Epidermal melanocyte (primary cell): ENCODE measurements around the gene ADGRA3.
A peak's percentile ranks its signal among the peaks of the same experiment; 100 is the strongest.
"Not testable (repeated sequence)": the region's sequence is repeated elsewhere in the genome, so short reads cannot be mapped to it uniquely, and the experiment has no call there.

Experiments
- DNase-seq: peaks from one replicate; pipeline ENCODE4 v3.0.0; 2011; ENCODE audit warnings: low spot score; ENCODE audit not compliant: insufficient read length

Gene ADGRA3

DNA sequence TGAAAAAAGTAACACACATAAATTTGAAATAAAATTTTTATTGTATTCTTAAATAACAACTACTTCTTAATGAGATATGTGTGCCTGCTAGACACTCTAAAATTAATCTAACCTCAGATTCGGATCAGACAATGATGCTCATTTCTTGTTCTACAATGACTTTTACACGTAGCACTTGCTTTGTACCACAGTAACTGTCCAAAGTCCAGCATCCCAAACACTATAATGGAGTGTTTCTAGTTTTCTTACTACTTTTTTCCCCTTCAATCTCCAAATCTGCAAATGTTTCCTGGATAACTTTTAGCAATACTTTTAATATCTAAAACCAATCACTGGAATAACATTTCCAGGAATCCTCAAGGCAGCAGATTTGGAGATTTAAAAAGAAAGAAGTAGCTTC is 75.9 kb downstream of the ADGRA3 start:
- DNase-seq, result no peak

DNA sequence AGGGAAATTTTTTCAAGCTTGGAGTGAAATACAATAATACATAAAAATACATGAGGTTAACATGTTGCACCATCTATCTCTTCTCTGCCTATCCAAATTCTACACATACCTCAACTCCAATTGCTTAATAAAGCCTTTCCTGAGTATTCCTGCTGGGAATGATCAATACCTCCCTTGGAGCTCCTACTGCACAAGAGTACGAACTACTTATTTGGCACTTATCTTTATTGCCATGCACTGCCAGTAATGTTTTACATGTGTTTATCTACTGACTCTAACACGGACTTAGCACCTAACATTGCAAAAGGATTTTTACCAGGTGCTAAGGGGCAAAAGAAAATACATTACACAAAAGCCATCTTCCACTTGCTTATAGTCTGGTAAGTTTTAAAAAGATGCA is 80.2 kb downstream of the ADGRA3 start:
- no peak for DNase-seq

- no peak for DNase-seq
Measured at GRCh38 chr4:22434895-22435294, 81.0 kb downstream of the ADGRA3 start.

- DNase-seq, result no peak
Measured at GRCh38 chr4:22430626-22431025, 85.2 kb downstream of the ADGRA3 start.

DNA sequence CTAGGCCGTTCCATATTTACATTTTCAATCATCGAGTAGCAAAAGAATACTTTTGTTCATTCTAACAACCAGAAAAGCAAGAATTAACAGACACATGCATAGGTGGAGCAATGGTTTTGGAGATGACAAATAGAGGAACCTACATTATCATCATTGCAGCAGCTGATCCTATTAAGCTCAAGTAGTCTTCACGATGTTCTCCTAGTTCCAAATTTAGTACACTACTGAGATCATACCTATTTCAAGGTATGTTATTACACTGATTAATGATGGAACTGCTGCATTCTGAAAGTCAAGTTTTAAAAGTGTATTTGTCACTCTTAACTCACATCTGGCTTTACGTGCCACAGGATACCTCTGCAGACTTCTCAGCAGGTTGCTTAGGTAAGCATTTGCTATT is 87.4 kb downstream of the ADGRA3 start:
- DNase-seq, result no peak

DNA sequence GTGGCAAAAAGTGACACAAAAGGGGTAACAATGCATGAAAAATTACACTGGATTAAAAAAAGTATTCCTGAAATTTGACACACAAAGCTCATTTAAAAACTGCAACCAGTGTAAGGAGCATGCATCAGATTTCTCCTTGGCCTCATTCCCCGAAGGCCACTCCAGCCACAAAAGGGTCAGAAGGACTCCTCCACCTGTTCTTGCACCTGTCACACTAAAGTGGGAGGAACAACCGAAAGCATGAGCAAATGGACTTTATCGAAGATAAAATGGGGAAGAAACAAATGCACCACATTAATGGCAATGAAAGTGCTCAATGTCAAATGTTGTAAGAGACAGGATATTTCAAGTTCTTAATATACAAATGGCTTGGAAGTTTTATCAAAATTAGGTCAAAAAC is 88.2 kb downstream of the ADGRA3 start:
- no peak for DNase-seq

DNA sequence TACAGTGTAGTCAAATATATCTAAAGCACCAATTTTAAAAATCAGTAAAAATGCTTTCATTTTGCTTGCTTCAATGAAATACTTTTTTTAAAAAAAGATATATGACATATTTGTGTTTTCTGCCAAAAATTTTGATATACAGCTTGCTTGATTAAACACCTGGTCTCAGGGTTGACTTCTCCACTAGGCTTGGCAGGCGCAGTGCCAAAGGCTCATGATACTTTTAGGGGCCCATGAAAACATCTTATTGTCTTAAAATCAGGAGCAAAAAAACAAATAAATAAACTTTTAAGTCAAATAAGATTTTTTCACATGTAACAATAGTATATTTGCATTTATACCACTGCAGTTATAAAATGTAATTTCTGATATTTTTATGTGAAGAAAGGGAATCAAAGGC is 95.6 kb downstream of the ADGRA3 start:
- no peak for DNase-seq

DNA sequence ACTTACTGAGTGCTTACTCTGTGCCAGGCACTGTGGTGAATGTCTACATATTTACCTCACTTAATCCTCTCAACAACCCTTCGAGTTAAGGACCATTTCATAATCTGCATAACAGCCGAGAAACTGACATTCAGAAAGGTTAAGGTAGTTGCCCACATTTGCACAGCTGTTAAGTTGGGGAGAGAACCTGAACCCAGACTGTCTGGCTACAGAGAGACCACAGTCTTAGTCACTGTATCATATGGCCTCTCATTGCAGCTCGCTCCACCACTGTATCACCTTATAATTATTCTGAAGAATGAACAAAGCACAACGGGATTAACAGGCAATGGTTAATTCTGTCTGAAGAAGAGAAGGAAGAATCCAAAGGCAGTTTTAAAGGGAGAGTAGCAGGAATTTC is 98.5 kb downstream of the ADGRA3 start:
- no peak for DNase-seq

DNA sequence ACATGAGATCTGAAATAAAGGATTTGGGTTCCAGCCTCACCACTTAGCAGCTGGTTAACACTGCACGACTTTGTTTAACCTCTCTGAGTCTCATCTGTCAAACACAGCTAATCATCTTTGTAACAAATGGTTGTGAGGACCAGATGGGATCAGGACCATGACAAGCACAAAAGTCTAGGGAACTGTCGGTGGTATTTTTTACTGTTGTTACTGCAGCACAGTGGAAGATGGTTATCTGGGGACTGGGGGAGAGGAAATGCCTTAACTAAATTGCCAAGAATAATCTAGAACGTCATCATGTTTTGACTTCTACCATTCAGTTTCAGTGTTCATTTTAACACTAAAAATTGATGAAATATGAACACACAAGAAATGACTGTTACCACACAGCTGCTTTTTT is 99.5 kb downstream of the ADGRA3 start:
- DNase-seq, result no peak

- DNase-seq, result no peak
Measured at GRCh38 chr4:22414833-22415232, 101.0 kb downstream of the ADGRA3 start.

- DNase-seq, result no peak
Measured at GRCh38 chr4:22413471-22413870, 102.4 kb downstream of the ADGRA3 start.

DNA sequence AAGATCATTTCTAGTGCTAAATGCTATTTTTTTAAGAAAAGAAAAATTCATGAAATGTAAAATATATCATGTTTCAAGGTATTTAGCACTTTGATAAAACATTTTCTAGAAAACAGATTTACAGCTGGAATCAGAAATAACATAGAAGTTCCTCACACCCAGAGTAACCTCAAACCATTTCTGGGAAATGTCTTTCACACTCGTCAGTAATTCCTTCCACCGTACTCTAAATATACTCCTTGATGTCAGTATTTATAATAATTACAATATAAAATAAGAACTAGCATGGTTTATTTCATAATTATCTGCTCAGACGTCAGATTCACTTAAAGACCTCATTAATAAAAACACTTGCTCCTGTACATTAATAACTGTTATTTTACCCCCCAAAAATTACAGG is 103.9 kb downstream of the ADGRA3 start:
- DNase-seq, result no peak

- DNase-seq, result no peak
Measured at GRCh38 chr4:22410645-22411247, 105.1 kb downstream of the ADGRA3 start.

- DNase-seq, result no peak
Measured at GRCh38 chr4:22408474-22408873, 107.4 kb downstream of the ADGRA3 start.

DNA sequence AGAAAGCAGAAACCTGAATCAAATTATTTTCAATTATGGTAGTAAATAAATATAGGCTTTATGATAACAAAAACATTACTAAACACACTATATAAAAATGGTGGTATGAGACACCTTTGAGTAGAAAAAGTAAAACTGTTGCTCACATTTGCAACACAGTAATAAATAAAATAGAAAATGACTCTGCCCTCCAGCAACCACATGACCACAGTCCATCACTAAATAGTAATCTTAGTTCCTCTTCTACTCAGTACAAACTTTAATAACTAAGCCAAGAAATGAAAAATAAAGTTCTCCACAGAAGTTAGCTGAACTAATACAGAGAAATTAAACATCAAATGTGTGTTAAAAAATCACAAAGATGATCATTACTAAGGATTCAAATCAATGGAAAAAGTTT is 108.5 kb downstream of the ADGRA3 start:
- no peak for DNase-seq

GRCh38 chr4:22398671-22399070 is 117.2 kb downstream of the ADGRA3 start:
- no peak for DNase-seq

DNA sequence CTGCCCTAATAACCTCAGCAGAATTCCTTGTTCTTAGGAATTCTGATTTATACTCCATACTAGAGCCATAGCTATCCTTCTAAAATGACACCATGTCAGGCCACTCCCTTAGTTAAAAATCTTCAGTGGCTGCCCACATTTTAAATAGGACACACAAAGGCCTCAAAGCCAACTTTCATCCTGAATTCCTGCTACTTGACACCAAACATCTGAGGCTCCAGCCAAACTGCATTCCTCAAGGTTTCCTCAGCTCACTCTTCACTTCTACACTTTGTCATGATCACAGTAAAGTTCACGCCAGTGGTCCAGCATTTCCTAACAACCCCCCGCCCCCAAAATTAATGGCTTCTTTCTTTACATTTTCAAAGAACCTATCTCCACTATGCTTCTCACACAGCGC is 124.3 kb downstream of the ADGRA3 start:
- no peak for DNase-seq

GRCh38 chr4:22389240-22389870 is 126.5 kb downstream of the ADGRA3 start:
- DNase-seq, result peak; percentile 22

DNA sequence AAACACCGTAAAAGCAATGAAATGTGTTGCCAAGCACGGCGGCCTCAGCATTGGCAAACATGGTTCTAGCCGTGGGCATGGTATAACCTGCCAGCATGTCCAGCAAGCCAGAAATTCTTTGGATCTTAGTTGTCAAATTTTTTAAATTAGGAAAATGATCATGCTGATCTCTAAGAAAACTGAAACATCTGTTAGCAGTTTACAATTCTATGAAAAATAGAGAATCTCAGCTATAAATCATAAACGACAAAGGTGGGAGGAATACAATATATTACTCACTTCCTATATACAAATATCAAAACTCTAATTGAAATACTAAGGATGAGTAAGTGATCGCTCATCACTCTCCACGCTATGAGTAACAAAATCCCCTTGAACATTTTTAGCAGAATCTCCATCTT is 130.3 kb downstream of the ADGRA3 start:
- DNase-seq, result no peak

- no peak for DNase-seq
Measured at GRCh38 chr4:22384154-22384553, 131.7 kb downstream of the ADGRA3 start.

DNA sequence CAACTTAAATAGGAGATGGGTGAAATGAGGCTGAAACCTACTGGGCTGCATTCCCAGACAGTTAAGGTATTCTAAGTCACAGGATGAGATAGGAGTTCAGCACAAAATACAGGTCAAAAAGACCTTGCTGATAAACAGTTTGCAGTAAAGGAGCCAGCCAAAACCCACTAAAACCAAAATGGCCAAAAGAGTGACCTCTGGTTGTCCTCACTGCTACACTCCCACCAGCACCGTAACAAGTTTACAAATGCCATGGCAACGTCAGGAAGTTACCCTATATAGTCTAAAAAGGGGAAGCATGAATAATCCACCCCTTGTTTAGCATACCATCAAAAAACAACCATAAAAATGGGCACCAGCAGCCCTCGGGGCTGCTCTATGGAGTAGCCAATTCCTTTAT is 133.7 kb downstream of the ADGRA3 start:
- not testable (repeated sequence) for DNase-seq

- DNase-seq, result no peak
Measured at GRCh38 chr4:22372986-22373385, 142.9 kb downstream of the ADGRA3 start.

GRCh38 chr4:22369901-22370562 is 145.8 kb downstream of the ADGRA3 start:
- no peak for DNase-seq
